Measurements from ENCODE around the gene CPNE9.

- TF ChIP-seq POLR2AphosphoS5 (IDR thresholded peaks at IDR 0.05) (no peak), EP300 (IDR thresholded peaks at IDR 0.05; ENCODE audit: low read depth) (no peak)
Measured at GRCh38 chr3:9686050-9686550, 17.5 kb upstream of the CPNE9 start.
